A673 (cell line): ENCODE data around the gene RALB. TPM values are rescaled to one million over a fixed set of nuclear protein-coding genes. Genes with fewer than 3 reads are reported as not detected.

Source experiments
- BruUV-seq: library from RNA; stranded (reverse); fragments of 400-500 nt; replicated peaks from 2 replicates; lab custom pipeline; 2021; lab: Mats Ljungman, UMichigan
- CTCF ChIA-PET: fragments of 300-600 bp; sonication (Branson Sonifier 250); formaldehyde crosslinking; loops from one replicate; lab custom pipeline; 2022; ENCODE audit warnings: antibody characterized with exemption; lab: Charles Lee
- POLR2A ChIA-PET: fragments of 300-600 bp; sonication (Branson Sonifier 250); formaldehyde crosslinking; loops from one replicate; lab custom pipeline; 2022; ENCODE audit warnings: antibody characterized with exemption; ENCODE audit not compliant: low non-redundant PET; lab: Charles Lee
- DNase-seq: peaks from one replicate; pipeline ENCODE4 v3.0.0-alpha.2; 2015; ENCODE audit warnings: low spot score
- H3K27ac ChIP-seq: fragments of 200-600 bp; sonication (generic); 2 replicates; pipeline ENCODE4 v1.5.1; 2016; ENCODE audit warnings: mixed run types, low read depth, mild to moderate bottlenecking, mixed read lengths, antibody characterized with exemption, low read length; ENCODE audit not compliant: poor library complexity, severe bottlenecking
- H3K27me3 ChIP-seq: fragments of 200-600 bp; sonication (generic); replicated peaks from 2 replicates; pipeline ENCODE4 v1.6.1; 2017; ENCODE audit warnings: mixed run types, low read depth, mild to moderate bottlenecking, mixed read lengths, antibody characterized with exemption, low read length; ENCODE audit not compliant: insufficient read depth, poor library complexity
- H3K36me3 ChIP-seq: fragments of 200-600 bp; sonication (generic); 2 replicates; pipeline ENCODE4 v1.6.1; 2016; ENCODE audit warnings: mixed run types, mild to moderate bottlenecking, mixed read lengths, antibody characterized with exemption, low read length; ENCODE audit not compliant: insufficient read depth, poor library complexity, severe bottlenecking
- H3K4me1 ChIP-seq: fragments of 200-600 bp; sonication (generic); 2 replicates; pipeline ENCODE4 v1.6.1; 2017; ENCODE audit warnings: mixed run types, mild to moderate bottlenecking, mixed read lengths, antibody characterized with exemption, low read length; ENCODE audit not compliant: insufficient read depth, poor library complexity, severe bottlenecking
- H3K4me3 ChIP-seq: fragments of 200-600 bp; sonication (generic); 2 replicates; pipeline ENCODE4 v1.5.1; 2016; ENCODE audit warnings: low read depth, mixed run types, mild to moderate bottlenecking, mixed read lengths, low read length; ENCODE audit not compliant: poor library complexity, severe bottlenecking
- H3K9me3 ChIP-seq: fragments of 200-600 bp; sonication (generic); 2 replicates; pipeline ENCODE4 v1.6.1; 2016; ENCODE audit warnings: mixed run types, low read depth, mild to moderate bottlenecking, mixed read lengths, antibody characterized with exemption, low read length; ENCODE audit not compliant: poor library complexity, severe bottlenecking
- CTCF ChIP-seq: fragments of 300-800, 200-600 bp; sonication (generic); conservative IDR thresholded peaks from 2 replicates; pipeline ENCODE4 v1.5.1; 2017; ENCODE audit warnings: low read depth, mild to moderate bottlenecking, antibody characterized with exemption, low read length, moderate library complexity, mixed read lengths
- EZH2 ChIP-seq: fragments of 200-600 bp; sonication (generic); IDR thresholded peaks from 2 replicates; pipeline ENCODE4 v1.6.1; 2017; ENCODE audit warnings: borderline replicate concordance, low read depth, mild to moderate bottlenecking, mixed read lengths, antibody characterized with exemption, low read length; ENCODE audit not compliant: poor library complexity, severe bottlenecking
- intact Hi-C: fragments of 100-400 bp; cut with micrococcal nuclease; formaldehyde crosslinking; loops from one replicate; pipeline ENCODE4 v1.10.0; 2022; ENCODE audit not compliant: unreplicated experiment
- total RNA-seq: library from RNA; stranded (reverse); gene quantifications from 2 replicates; pipeline ENCODE4 v1.2.3, GENCODE V29; 2021

The RALB gene
- total RNA-seq, 1 experiment from 2014 or later: 47.0 TPM

- Histone ChIP-seq H3K36me3 (no peaks in the 10 kb centered on the region), H3K27me3 (no peaks in the 10 kb centered on the region), H3K4me3 (no peak overlapping the region), H3K4me1 (no peaks in the 10 kb centered on the region), H3K27ac (no peak overlapping the region), H3K9me3 (no peaks in the 10 kb centered on the region)
- CTCF ChIA-PET: no interaction called here
- no TSS peak for BruUV-seq
- POLR2A ChIA-PET: no interaction called here
- no peak for DNase-seq
- intact Hi-C loops: no loop called here
- TF ChIP-seq CTCF (no peak), EZH2 (no peak)
Observed at GRCh38 chr2:120321721-120322284, 69.2 kb downstream of the RALB start.

GRCh38 chr2:120322329-120322728 is 69.7 kb downstream of the RALB start:
- Histone ChIP-seq H3K9me3 (no peaks in the 10 kb centered on the region), H3K4me3 (no peak overlapping the region), H3K36me3 (no peaks in the 10 kb centered on the region), H3K27me3 (no peaks in the 10 kb centered on the region), H3K4me1 (no peaks in the 10 kb centered on the region), H3K27ac (no peak overlapping the region)
- ChIA-PET POLR2A (no interaction called here), CTCF (interaction anchor here (0.6 kb wide), 1 partner anchor 762 kb away, joined by 5 read pairs; no protein-coding TSS in a partner anchor)
- intact Hi-C loops: no loop called here
- DNase-seq: no peak
- TF ChIP-seq CTCF (no peak), EZH2 (no peak)
- BruUV-seq: no TSS peak

- H3K27ac ChIP-seq: no peak overlapping the region
- no peaks in the 10 kb centered on the region for H3K36me3 ChIP-seq
- no peaks in the 10 kb centered on the region for H3K4me1 ChIP-seq
- H3K4me3 ChIP-seq: no peak overlapping the region
- intact Hi-C loops: no loop called here
- no peak for TF ChIP-seq CTCF
- no peak for TF ChIP-seq EZH2
- ChIA-PET POLR2A (no interaction called here), CTCF (interaction anchor here (0.5 kb wide), 1 partner anchor 392 kb away, joined by 5 read pairs; no protein-coding TSS in a partner anchor)
- DNase-seq: no peak
- H3K9me3 ChIP-seq: no peaks in the 10 kb centered on the region
- H3K27me3 ChIP-seq: no peaks in the 10 kb centered on the region
- no TSS peak for BruUV-seq
Observed at GRCh38 chr2:120323214-120323613, 70.6 kb downstream of the RALB start.
